NB4 (cell line): Measurements from ENCODE around the gene TGM4.

ENCODE experiments used
- CTCF ChIP-seq: IDR thresholded peaks from one replicate; pipeline ENCODE4 v1.5.1; 2012; ENCODE audit warnings: low read depth, low read length
- MAX ChIP-seq: IDR thresholded peaks from 2 replicates; pipeline ENCODE4 v1.6.1; 2011; ENCODE audit warnings: low read depth, low read length
- MYC ChIP-seq: IDR thresholded peaks from 2 replicates; pipeline ENCODE4 v1.6.1; 2011; ENCODE audit warnings: low read depth, low read length
- POLR2A ChIP-seq: IDR thresholded peaks from 2 replicates; pipeline ENCODE4 v1.6.1; 2011; ENCODE audit warnings: mild to moderate bottlenecking; ENCODE audit not compliant: insufficient read length; ENCODE audit errors: extremely low read depth

- peak; percentile 10 for TF ChIP-seq CTCF
- no peak for TF ChIP-seq MYC
- no peak for TF ChIP-seq POLR2A
- TF ChIP-seq MAX, result no peak
Observed at GRCh38 chr3:44926172-44926571, 51.8 kb downstream of the TGM4 start.
